Neural progenitor cell (in vitro differentiated cells): Measurements from ENCODE around the gene ETFB. TPM values are rescaled to one million over a fixed set of nuclear protein-coding genes. Genes with fewer than 3 reads are reported as not detected.

Experiments
- DNase-seq: peaks from one replicate; pipeline ENCODE4 v3.0.0-alpha.2; 2016; ENCODE audit warnings: low spot score
- H2AFZ ChIP-seq: fragments of 200-600 bp; sonication (generic); replicated peaks from 2 replicates; pipeline ENCODE4 v1.6.1; 2016; ENCODE audit warnings: antibody characterized with exemption
- H3F3A ChIP-seq: fragments of 200-600 bp; sonication (generic); 2 replicates; pipeline ENCODE4 v1.6.1; 2016; ENCODE audit warnings: antibody characterized with exemption, low read depth
- H3K27ac ChIP-seq: fragments of 200-600 bp; sonication (generic); 2 replicates; pipeline ENCODE4 v1.5.1; 2016; ENCODE audit warnings: mild to moderate bottlenecking
- H3K27me3 ChIP-seq: fragments of 200-600 bp; sonication (generic); 2 replicates; pipeline ENCODE4 v1.6.1; 2016; ENCODE audit warnings: mild to moderate bottlenecking, moderate library complexity
- H3K36me3 ChIP-seq: fragments of 200-600 bp; sonication (generic); 2 replicates; pipeline ENCODE4 v1.5.1; 2016
- H3K4me1 ChIP-seq: fragments of 200-600 bp; sonication (generic); 2 replicates; pipeline ENCODE4 v1.6.1; 2016; ENCODE audit warnings: mixed run types
- H3K4me2 ChIP-seq: fragments of 200-600 bp; sonication (generic); 2 replicates; pipeline ENCODE4 v1.6.1; 2016
- H3K4me3 ChIP-seq: fragments of 200-600 bp; sonication (generic); 2 replicates; pipeline ENCODE4 v1.5.1; 2016
- H3K79me2 ChIP-seq: fragments of 200-600 bp; sonication (generic); 2 replicates; pipeline ENCODE4 v1.6.1; 2016; ENCODE audit warnings: low read depth
- H3K9ac ChIP-seq: fragments of 200-600 bp; sonication (generic); 2 replicates; pipeline ENCODE4 v1.6.1; 2016
- H3K9me3 ChIP-seq: fragments of 200-600 bp; sonication (generic); 2 replicates; pipeline ENCODE4 v1.5.1; 2016; ENCODE audit warnings: low read depth
- H4K20me1 ChIP-seq: fragments of 200-600 bp; sonication (generic); 2 replicates; pipeline ENCODE4 v1.6.1; 2016; ENCODE audit warnings: low read depth
- H3K27ac Mint-ChIP-seq: 3 replicates; pipeline ENCODE4 v1.8.0; 2021; ENCODE audit warnings: mixed read lengths
- H3K27me3 Mint-ChIP-seq: 2 replicates; pipeline ENCODE4 v1.8.0; 2022; ENCODE audit warnings: low read depth, mild to moderate bottlenecking, inconsistent platforms, moderate library complexity, mixed read lengths; ENCODE audit not compliant: insufficient read depth
- H3K36me3 Mint-ChIP-seq: 3 replicates; pipeline ENCODE4 v1.8.0; 2021; ENCODE audit warnings: mixed read lengths
- H3K4me1 Mint-ChIP-seq: 3 replicates; pipeline ENCODE4 v1.8.0; 2021; ENCODE audit warnings: mixed read lengths
- H3K4me3 Mint-ChIP-seq: 3 replicates; pipeline ENCODE4 v1.8.0; 2021; ENCODE audit warnings: mild to moderate bottlenecking, moderate library complexity, mixed read lengths
- H3K9me3 Mint-ChIP-seq: 3 replicates; pipeline ENCODE4 v1.8.0; 2020; ENCODE audit warnings: mixed read lengths
- EZH2 ChIP-seq: fragments of 200-600 bp; sonication (generic); IDR thresholded peaks from 2 replicates; pipeline ENCODE4 v1.6.1; 2017; ENCODE audit warnings: antibody characterized with exemption, mild to moderate bottlenecking, moderate library complexity
- EZH2phosphoT487 ChIP-seq: fragments of 200-600 bp; sonication (generic); IDR thresholded peaks from 2 replicates; pipeline ENCODE4 v1.6.1; 2017; ENCODE audit warnings: antibody characterized with exemption
- total RNA-seq: library from RNA; depleted of rRNA; stranded (reverse); fragments of >200 nt; gene quantifications from 2 replicates; pipeline ENCODE4 v1.2.3, GENCODE V29; 2015; ENCODE audit warnings: low replicate concordance
- TF ChIP-seq, protein P1 (sequence below): fragments of 200-600 bp; sonication (generic); IDR thresholded peaks from 2 replicates; pipeline ENCODE4 v1.5.1; 2017; ENCODE audit warnings: antibody characterized with exemption, mild to moderate bottlenecking

Gene ETFB
- total RNA-seq, 1 donor from 2014 or later: 27.0 TPM

DNA sequence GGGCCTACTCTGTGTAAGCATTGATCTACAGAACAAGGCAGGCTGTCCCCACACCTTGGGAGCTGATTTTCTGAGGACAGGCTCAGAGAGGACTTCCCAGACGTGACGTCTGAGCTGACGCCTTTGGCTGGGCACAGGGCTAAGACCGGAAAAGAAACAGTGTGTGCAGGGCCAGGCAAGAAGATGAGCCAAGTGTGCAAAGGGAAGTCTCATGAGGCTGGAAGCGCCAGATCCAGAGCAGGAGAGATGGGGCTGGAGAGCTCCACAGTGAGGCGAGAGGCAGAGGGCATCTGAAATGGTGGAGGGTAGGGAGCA lies 42.1 kb downstream of the ETFB start:
- Mint-ChIP-seq H3K27ac (no peak overlapping the region), H3K4me1 (peaks cover 17% of the 10 kb centered on the region), H3K36me3 (peaks cover 9% of the 10 kb centered on the region), H3K27me3 (peaks cover 11% of the 10 kb centered on the region), H3K4me3 (no peak overlapping the region), H3K9me3 (peaks cover 2% of the 10 kb centered on the region)
- peaks cover 4% of the 10 kb centered on the region for H4K20me1 ChIP-seq
- no peaks in the 10 kb centered on the region for H3K9me3 ChIP-seq
- peaks cover 7% of the 10 kb centered on the region for H3K27me3 ChIP-seq
- H3K4me2 ChIP-seq: no peak overlapping the region
- H3K4me3 ChIP-seq: no peak overlapping the region
- no peaks in the 10 kb centered on the region for H3F3A ChIP-seq
- H3K36me3 ChIP-seq: no peaks in the 10 kb centered on the region
- TF ChIP-seq EZH2phosphoT487 (no peak), EZH2 (no peak)
- TF ChIP-seq, protein P1, sequence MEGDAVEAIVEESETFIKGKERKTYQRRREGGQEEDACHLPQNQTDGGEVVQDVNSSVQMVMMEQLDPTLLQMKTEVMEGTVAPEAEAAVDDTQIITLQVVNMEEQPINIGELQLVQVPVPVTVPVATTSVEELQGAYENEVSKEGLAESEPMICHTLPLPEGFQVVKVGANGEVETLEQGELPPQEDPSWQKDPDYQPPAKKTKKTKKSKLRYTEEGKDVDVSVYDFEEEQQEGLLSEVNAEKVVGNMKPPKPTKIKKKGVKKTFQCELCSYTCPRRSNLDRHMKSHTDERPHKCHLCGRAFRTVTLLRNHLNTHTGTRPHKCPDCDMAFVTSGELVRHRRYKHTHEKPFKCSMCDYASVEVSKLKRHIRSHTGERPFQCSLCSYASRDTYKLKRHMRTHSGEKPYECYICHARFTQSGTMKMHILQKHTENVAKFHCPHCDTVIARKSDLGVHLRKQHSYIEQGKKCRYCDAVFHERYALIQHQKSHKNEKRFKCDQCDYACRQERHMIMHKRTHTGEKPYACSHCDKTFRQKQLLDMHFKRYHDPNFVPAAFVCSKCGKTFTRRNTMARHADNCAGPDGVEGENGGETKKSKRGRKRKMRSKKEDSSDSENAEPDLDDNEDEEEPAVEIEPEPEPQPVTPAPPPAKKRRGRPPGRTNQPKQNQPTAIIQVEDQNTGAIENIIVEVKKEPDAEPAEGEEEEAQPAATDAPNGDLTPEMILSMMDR: no peak
- no peaks in the 10 kb centered on the region for H3K4me1 ChIP-seq
- H3K79me2 ChIP-seq: no peaks in the 10 kb centered on the region
- DNase-seq: no peak
- no peak overlapping the region for H3K27ac ChIP-seq
- no peak overlapping the region for H3K9ac ChIP-seq
- H2AFZ ChIP-seq: no peak overlapping the region

DNA sequence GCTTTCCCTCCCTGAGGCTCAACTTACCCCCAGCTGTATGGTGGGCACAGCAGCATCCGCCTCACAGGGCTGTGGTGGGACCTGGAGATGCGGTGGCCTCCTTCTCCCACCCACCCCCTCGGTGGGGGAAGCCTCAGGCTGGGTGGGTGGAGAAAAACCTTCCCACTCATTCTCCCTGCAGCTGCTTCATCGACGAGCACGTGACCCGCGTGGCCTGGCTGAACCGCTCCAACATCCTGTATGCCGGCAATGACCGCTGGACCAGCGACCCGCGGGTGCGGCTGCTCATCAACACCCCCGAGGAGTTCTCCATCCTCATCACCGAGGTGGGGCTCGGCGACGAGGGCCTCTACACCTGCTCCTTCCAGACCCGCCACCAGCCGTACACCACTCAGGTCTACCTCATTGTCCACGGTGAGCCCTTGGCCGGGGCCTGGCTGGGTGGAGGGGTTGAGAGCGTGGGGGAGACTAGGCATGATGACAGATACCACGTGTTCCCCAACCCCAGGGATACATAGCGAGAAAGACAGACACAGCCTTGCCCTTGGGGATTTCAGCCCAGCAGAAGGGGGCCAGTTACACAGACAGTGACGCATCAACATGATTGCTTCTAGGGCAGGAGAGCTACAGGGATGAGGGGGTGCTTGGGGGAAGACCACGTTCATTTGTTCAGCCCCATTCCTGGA lies 42.6 kb downstream of the ETFB start:
- Histone ChIP-seq H3K4me3 (no peak overlapping the region), H3K4me2 (no peak overlapping the region), H4K20me1 (peaks cover 4% of the 10 kb centered on the region), H3F3A (no peaks in the 10 kb centered on the region), H3K27ac (no peak overlapping the region), H2AFZ (no peak overlapping the region), H3K79me2 (no peaks in the 10 kb centered on the region), H3K9ac (no peak overlapping the region), H3K36me3 (no peaks in the 10 kb centered on the region), H3K27me3 (peaks cover 7% of the 10 kb centered on the region), H3K4me1 (no peaks in the 10 kb centered on the region), H3K9me3 (no peaks in the 10 kb centered on the region)
- H3K4me3 Mint-ChIP-seq: no peak overlapping the region
- H3K36me3 Mint-ChIP-seq: peaks cover 9% of the 10 kb centered on the region
- TF ChIP-seq, protein P1: no peak
- no peak for TF ChIP-seq EZH2
- TF ChIP-seq EZH2phosphoT487: no peak
- peaks cover 2% of the 10 kb centered on the region for H3K9me3 Mint-ChIP-seq
- peaks cover 22% of the 10 kb centered on the region for H3K4me1 Mint-ChIP-seq
- no peak for DNase-seq
- H3K27me3 Mint-ChIP-seq: peaks cover 12% of the 10 kb centered on the region
- H3K27ac Mint-ChIP-seq: no peak overlapping the region

- H3K36me3 ChIP-seq: no peaks in the 10 kb centered on the region
- peaks cover 15% of the 10 kb centered on the region for H4K20me1 ChIP-seq
- H3K27me3 Mint-ChIP-seq: peaks cover 11% of the 10 kb centered on the region
- no peak overlapping the region for H3K4me3 Mint-ChIP-seq
- no peaks in the 10 kb centered on the region for H3K9me3 ChIP-seq
- H3K79me2 ChIP-seq: no peaks in the 10 kb centered on the region
- H3K36me3 Mint-ChIP-seq: peaks cover 7% of the 10 kb centered on the region
- H3K9me3 Mint-ChIP-seq: no peaks in the 10 kb centered on the region
- H3F3A ChIP-seq: no peaks in the 10 kb centered on the region
- no peak overlapping the region for H3K9ac ChIP-seq
- peaks cover 20% of the 10 kb centered on the region for H3K4me1 Mint-ChIP-seq
- no peak overlapping the region for H3K4me3 ChIP-seq
- H3K27ac ChIP-seq: no peak overlapping the region
- H3K27ac Mint-ChIP-seq: no peak overlapping the region
- H3K4me1 ChIP-seq: no peaks in the 10 kb centered on the region
- H2AFZ ChIP-seq: no peak overlapping the region
- TF ChIP-seq, protein P1: no peak
- no peak for TF ChIP-seq EZH2phosphoT487
- TF ChIP-seq EZH2: no peak
- H3K4me2 ChIP-seq: no peak overlapping the region
- H3K27me3 ChIP-seq: no peaks in the 10 kb centered on the region
- DNase-seq: no peak
These were observed 44.4 kb downstream of the ETFB start for GRCh38 chr19:51321799-51322198.
